ENCODE measurements around the gene ASIC2. TPM values are rescaled to one million over a fixed set of nuclear protein-coding genes. Genes with fewer than 3 reads are reported as not detected.

The ASIC2 gene
- total and polyA plus RNA-seq, 2 donors from 2014 or later = 0.60 to 2.9 TPM

- Histone ChIP-seq H3K36me3 (ENCODE audit: control insufficient read depth in 2 of 3, insufficient read depth in 3 of 3, low read length in 3 of 3) (no peaks in the 10 kb centered on the region), H3K9ac (ENCODE audit: low read length in 3 of 3) (no peak overlapping the region), H3K27ac (ENCODE audit: low read depth in 2 of 2, low read length in 2 of 2) (no peak overlapping the region), H3K4me1 (ENCODE audit: control insufficient read depth in 2 of 3, insufficient read depth in 2 of 3, low read depth in 1 of 3, low read length in 3 of 3) (no peaks in the 10 kb centered on the region), H3K9me3 (ENCODE audit: control insufficient read depth in 2 of 3, insufficient read depth in 1 of 3, low read length in 3 of 3) (no peaks in the 10 kb centered on the region), H3K27me3 (ENCODE audit: control insufficient read depth, insufficient read depth, low read length) (no peaks in the 10 kb centered on the region), H3K4me3 (ENCODE audit: low read length in 3 of 3) (no peak overlapping the region)
- DNase-seq = no peak
- intact Hi-C loops (cut with DNase I) = no loop called here
- peak; percentile 60 for FAIRE-seq
- TF ChIP-seq CTCF (IDR thresholded peaks at IDR 0.05; ENCODE audit: borderline replicate concordance, extremely low read depth, insufficient read depth) = no peak
Observed at GRCh38 chr17:33284022-33284421, 9.1 kb downstream of the ASIC2 start.

GRCh38 chr17:33280162-33280943 lies 12.7 kb downstream of the ASIC2 start:
- no peak overlapping the region for H3K9ac ChIP-seq (ENCODE audit: low read length in 3 of 3)
- DNase-seq (peak in 1 of 5 donors; percentile 58), FAIRE-seq (no peak)
- no peak overlapping the region for H3K27ac ChIP-seq (ENCODE audit: low read depth in 2 of 2, low read length in 2 of 2)
- no peaks in the 10 kb centered on the region for H3K9me3 ChIP-seq (ENCODE audit: control insufficient read depth in 2 of 3, insufficient read depth in 1 of 3, low read length in 3 of 3)
- H3K36me3 ChIP-seq (ENCODE audit: control insufficient read depth in 2 of 3, insufficient read depth in 3 of 3, low read length in 3 of 3) = no peaks in the 10 kb centered on the region
- TF ChIP-seq CTCF (IDR thresholded peaks at IDR 0.05; ENCODE audit: borderline replicate concordance, extremely low read depth, insufficient read depth) = no peak
- no peak overlapping the region for H3K4me3 ChIP-seq (ENCODE audit: low read length in 3 of 3)
- H3K27me3 ChIP-seq (ENCODE audit: control insufficient read depth, insufficient read depth, low read length) = no peaks in the 10 kb centered on the region
- H3K4me1 ChIP-seq (ENCODE audit: control insufficient read depth in 2 of 3, insufficient read depth in 2 of 3, low read depth in 1 of 3, low read length in 3 of 3) = no peaks in the 10 kb centered on the region
- intact Hi-C loops (cut with DNase I) = no loop called here

- Histone ChIP-seq H3K9ac (ENCODE audit: low read length in 3 of 3) (no peak overlapping the region), H3K4me3 (ENCODE audit: low read length in 3 of 3) (no peak overlapping the region), H3K9me3 (ENCODE audit: control insufficient read depth in 2 of 3, insufficient read depth in 1 of 3, low read length in 3 of 3) (no peaks in the 10 kb centered on the region), H3K4me1 (ENCODE audit: control insufficient read depth in 2 of 3, insufficient read depth in 2 of 3, low read depth in 1 of 3, low read length in 3 of 3) (no peaks in the 10 kb centered on the region), H3K27me3 (ENCODE audit: control insufficient read depth, insufficient read depth, low read length) (no peaks in the 10 kb centered on the region), H3K27ac (ENCODE audit: low read depth in 2 of 2, low read length in 2 of 2) (no peak overlapping the region), H3K36me3 (ENCODE audit: control insufficient read depth in 2 of 3, insufficient read depth in 3 of 3, low read length in 3 of 3) (no peaks in the 10 kb centered on the region)
- peak in 4 of 5 donors; percentile 46 to 92 (median 82) for DNase-seq
- FAIRE-seq = no peak
- no peak for TF ChIP-seq CTCF (IDR thresholded peaks at IDR 0.05; ENCODE audit: borderline replicate concordance, extremely low read depth, insufficient read depth)
- intact Hi-C loops (cut with DNase I) = no loop called here
Observed at GRCh38 chr17:33277436-33278100, 15.5 kb downstream of the ASIC2 start.

All from kidney (tissue), 14 donors.